HL-60/S4 treated with retinoic acid at 250 ng/mL for 4 days and 3 days (cell line): ENCODE data around the gene ACBD6.
"Not testable (repeated sequence)": the region's sequence is repeated elsewhere in the genome, so short reads cannot be mapped to it uniquely, and the experiment has no call there.

Experiments used
- in situ Hi-C: fragments of 300-500 bp; cut with MboI; formaldehyde crosslinking; loops from 2 replicates; pipeline ENCODE4 v1.7.0; 2022; ENCODE audit warnings: low sequenced_read_pairs

Gene ACBD6

GRCh38 chr1:180497826-180498225, 4.6 kb downstream of the ACBD6 start:
- in situ Hi-C loops: no loop called here

GRCh38 chr1:180494370-180494769, 8.0 kb downstream of the ACBD6 start:
- in situ Hi-C loops: no loop called here

- in situ Hi-C loops: no loop called here
Observed at GRCh38 chr1:180489976-180490375, 12.4 kb downstream of the ACBD6 start.

- in situ Hi-C loops: no loop called here
Observed at GRCh38 chr1:180489313-180489712, 13.1 kb downstream of the ACBD6 start.

- in situ Hi-C loops: no loop called here
Observed at GRCh38 chr1:180488661-180489060, 13.7 kb downstream of the ACBD6 start.

- in situ Hi-C loops: no loop called here
Observed at GRCh38 chr1:180486092-180486491, 16.3 kb downstream of the ACBD6 start.

DNA sequence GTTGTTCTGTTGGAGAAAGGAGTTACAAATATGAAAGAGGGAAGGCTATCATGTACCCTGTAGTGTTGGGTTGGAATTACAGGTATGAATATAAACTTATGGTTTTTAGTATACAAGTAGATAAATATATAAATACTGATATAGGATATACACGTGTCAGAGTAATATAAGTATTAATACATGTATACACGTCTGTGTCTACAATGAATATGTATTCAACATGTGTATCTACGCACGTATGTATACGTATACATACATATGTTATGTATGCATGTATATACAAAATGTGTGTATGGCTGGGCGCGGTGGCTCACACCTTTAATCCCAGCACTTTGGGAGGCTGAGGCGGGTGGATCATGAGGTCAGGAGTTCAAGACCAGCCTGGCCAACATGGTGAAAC, 17.9 kb downstream of the ACBD6 start:
- in situ Hi-C loops: no loop called here

GRCh38 chr1:180482425-180483275, 19.7 kb downstream of the ACBD6 start:
- in situ Hi-C loops: no loop called here

GRCh38 chr1:180470031-180470430, 32.3 kb downstream of the ACBD6 start:
- in situ Hi-C loops: no loop called here

- in situ Hi-C loops: no loop called here
Observed at GRCh38 chr1:180468311-180468710, 34.1 kb downstream of the ACBD6 start.

- in situ Hi-C loops: no loop called here
Observed at GRCh38 chr1:180462102-180462501, 40.3 kb downstream of the ACBD6 start.

DNA sequence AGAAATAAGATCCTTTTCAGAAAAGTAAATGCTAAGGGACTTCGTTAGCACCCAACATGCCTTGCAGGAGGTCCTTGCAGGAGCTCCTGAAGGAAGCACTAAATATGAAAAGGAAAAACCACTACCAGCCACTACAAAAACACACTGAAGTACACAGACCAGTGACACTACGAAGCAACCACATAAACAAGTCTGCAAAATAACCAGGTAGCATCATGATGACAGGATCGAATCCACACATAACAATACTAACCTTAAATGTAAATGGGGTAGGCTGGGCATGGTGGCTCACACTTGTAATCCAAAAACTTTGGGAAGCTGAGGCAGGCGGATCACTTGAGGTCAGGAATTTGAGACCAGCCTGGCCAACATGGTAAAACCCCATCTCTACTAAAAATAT, 40.7 kb downstream of the ACBD6 start:
- in situ Hi-C loops: not testable (repeated sequence)

DNA sequence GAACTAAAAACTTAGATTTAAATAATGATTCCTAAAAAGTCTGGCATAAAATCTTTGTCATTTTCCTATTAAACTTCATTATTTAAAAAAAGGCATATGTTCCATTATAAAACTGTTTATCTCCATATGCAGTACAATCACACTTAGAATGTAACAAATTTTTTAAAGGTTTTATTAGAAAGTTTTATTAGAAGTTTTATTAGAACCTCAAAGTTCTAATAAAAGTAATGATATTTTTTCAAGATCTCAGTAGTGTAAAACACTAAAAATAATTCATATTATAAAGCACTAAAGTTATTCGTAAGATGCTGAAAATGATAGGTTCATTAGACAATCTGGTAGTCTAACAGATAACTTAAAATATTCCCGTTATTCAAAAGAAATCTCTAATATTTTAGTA, 43.6 kb downstream of the ACBD6 start:
- in situ Hi-C loops: no loop called here

- in situ Hi-C loops: no loop called here
Observed at GRCh38 chr1:180456191-180456590, 46.2 kb downstream of the ACBD6 start.

- in situ Hi-C loops: no loop called here
Observed at GRCh38 chr1:180451504-180451903, 50.9 kb downstream of the ACBD6 start.

DNA sequence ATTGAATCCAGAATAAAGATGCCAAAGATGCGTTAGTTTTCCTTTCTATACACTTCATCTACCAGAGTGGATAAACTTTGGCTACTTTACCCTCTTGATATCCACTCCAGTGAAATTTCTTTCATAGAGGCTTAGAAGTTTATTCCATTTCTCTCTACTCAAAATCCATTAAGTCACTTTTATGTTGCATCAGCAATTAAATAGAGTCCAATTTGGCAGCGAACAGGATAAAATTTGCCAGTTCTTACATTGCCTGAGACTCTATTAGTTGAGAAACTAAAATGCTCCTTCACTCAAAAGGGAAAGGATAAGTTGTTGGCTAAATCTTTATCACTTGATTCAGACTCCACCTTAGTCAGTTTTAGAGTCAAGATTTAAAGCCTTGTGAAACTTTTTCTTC, 57.9 kb downstream of the ACBD6 start:
- in situ Hi-C loops: no loop called here

DNA sequence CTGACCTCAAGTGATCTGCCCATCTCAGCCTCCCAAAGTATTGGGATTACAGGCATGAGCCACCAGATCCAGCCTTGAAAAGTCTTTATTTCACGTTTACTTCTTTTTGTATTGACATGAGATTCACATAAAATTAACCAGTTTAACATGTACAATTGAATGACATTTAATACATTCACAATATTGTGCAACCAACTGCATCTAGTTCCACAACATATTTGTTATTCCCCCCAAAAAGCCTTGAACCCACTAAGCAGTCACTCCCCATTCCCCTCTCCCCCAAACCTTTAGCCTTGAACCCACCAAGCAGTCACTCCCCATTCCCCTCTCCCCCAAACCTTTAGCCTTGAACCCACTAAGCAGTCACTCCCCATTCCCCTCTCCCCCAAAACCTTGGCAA, 62.0 kb downstream of the ACBD6 start:
- in situ Hi-C loops: no loop called here

DNA sequence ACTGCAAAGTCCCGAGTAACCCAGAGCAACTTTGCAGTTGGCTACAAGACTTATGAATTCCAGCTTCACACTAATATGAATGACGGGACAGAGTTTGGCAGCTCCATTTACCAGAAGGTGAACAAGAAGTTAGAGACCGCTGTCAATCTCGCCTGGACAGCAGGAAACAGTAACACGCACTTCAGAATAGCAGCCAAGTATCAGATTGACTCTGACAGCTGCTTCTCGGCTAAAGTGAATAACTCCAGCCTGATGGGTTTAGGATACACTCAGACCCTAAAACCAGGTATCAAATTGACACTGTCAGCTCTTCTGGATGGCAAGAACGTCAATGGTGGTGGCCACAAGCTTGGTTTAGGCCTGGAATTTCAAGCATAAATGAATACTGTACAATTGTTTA, 66.8 kb downstream of the ACBD6 start:
- in situ Hi-C loops: no loop called here

- in situ Hi-C loops: no loop called here
Observed at GRCh38 chr1:180433873-180434272, 68.5 kb downstream of the ACBD6 start.

GRCh38 chr1:180431683-180432082, 70.7 kb downstream of the ACBD6 start:
- in situ Hi-C loops: no loop called here

DNA sequence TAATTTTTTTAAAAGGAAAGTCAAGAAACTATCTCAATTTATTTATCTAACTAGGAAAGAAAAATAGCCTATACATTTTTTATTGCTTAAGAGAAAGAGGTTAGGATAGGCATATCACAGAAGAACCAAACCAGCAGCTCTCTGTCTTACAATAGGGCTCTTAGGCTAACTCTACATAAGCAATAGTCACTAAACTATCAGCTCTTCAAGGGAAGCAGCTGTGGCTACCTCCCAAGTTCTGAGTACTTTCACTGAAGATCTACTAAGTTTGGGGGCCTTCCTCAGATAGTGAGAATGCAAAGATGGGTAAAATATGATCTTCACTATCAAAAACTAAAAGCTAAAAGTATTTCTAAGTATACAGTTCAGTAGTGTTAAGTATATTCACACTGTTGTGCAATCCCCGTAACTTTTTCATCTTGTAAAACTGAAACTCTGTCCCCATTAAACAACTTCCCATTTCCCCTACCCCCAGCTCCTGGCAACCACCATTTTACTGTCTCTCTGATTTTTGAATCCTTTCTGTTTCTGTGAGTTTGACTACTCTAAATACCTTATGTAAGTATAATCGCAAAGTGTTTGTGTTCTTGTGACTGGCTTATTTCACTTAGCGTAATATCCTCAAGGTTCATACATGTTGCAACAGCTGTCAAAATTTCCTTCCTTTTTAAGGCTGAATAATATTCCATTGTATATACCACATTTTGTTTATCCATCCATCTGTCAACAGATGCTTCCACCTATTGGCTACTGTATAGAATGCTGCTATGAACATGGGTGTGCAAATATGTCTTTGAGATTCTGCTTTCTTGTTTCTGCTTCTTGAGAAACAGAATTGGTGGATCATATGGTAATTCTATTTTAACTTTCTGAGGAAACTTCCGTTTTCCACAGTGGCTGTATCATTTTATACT, 73.3 kb downstream of the ACBD6 start:
- in situ Hi-C loops: no loop called here

- in situ Hi-C loops: no loop called here
Observed at GRCh38 chr1:180425952-180426351, 76.4 kb downstream of the ACBD6 start.
